ENCODE data around the gene MSH5.

MSH5 gene

GRCh38 chr6:31760790-31761189, 21.0 kb downstream of the MSH5 start:
- DNase-seq (ENCODE audit: low read depth in 2 of 2) = no peak

DNA sequence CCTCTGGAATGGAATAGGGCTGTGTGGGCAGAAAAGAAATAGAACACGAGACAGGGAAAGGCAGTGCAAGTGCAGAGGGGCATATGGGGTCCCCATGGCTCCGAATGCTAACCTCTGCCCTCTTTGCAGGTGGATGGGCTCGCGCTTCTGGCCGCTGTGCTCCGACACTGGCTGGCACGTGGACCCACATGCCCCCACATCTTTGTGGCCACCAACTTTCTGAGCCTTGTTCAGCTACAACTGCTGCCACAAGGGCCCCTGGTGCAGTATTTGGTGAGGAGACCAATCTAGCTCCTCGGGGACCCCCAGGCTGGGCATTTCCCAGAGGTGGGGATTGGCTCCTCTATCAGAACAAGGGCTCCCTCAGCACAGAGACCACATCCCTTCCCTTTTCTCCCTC, 21.5 kb downstream of the MSH5 start:
- no peak for DNase-seq (ENCODE audit: low read depth in 2 of 2)

DNA sequence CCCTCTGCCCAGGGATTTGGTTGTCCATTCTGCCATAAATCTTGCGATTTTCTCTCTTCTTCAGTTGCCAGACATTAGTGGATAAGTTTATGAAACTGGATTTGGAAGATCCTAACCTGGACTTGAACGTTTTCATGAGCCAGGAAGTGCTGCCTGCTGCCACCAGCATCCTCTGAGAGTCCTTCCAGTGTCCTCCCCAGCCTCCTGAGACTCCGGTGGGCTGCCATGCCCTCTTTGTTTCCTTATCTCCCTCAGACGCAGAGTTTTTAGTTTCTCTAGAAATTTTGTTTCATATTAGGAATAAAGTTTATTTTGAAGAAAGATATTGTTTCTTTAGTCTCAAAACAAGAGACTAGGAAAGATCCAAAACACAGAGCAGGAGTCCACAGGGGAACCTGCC, 22.6 kb downstream of the MSH5 start, which contains the start of gene SAPCD1:
Gene SAPCD1 (plus strand): TSS at position 301 of the 400 bp plus-strand sequence. CDS start 399 bp downstream, outside the sequence.
- DNase-seq (ENCODE audit: low read depth in 2 of 2) = no peak

DNA sequence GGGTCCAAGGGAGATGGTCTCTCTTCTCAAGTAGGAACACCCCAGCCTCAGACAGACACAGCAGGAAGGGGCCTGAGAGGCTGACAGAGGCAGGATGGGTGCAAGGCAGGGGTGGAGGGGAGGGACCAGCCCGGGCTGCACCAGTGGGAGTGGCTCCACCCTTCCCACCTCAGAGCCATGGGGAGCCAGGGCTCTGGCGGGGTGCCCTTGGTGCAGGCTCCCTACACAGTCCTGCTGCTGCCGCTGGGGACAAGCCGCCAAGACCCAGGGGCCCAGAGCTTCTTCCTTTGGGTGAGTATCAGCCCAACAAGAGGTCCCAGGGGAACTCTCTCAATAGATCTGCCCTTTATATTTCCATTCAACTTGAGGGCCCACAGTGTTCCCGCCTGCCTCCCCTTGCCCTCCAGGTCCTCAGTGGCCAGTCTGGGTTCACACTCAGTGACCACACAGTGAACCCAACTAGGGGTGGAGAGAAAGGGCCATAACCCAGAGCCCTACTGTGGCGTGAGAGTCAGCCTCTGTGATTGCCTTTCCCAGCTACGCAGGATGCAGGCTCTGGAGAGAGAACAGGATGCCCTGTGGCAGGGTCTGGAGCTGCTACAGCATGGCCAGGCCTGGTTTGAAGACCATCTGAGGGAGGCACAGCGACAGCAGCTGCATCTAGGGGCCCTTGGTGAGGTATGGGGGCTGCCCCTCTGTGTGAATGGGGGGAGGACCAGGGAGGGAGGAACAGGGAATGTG, 23.2 kb downstream of the MSH5 start:
- DNase-seq (ENCODE audit: low read depth in 2 of 2) = no peak

DNA sequence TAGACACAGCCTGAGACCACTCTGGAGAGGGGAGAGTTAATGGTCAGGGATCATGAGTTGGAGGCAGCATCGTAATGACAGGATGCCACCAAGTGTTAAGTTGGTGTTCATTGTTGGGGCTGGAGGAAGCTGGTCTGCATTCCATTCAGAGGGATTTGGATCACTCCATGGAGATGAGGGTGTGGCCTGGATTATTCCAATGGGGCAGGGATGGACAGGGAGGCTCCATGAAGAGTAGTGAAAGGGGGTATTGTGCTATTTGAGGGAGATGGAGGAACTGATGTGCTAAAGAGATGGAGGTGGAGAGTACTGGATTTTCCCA, 23.8 kb downstream of the MSH5 start:
- no peak for DNase-seq (ENCODE audit: low read depth in 2 of 2)

- no peak for DNase-seq (ENCODE audit: low read depth in 2 of 2)
Observed at GRCh38 chr6:31764198-31764597, 24.4 kb downstream of the MSH5 start.

DNA sequence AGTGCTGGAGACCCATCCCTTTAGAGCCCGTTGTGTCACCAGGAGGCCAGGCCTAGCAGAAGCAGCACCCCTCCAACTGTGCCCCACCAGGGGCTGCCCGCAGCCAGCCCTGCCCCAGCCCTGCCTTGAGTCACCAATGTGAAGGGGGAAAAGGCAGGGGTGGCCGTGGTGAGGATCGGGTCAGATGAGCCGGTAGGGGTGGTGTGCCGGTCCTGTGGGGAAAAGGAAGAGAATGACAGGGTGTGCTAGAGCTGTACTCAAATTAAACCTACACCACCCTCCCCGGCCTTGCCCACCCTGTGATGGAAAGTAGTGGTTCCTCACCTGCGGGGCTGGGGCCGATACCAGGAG, 25.7 kb downstream of the MSH5 start:
- no peak for DNase-seq (ENCODE audit: low read depth in 2 of 2)

GRCh38 chr6:31765910-31766794, 26.3 kb downstream of the MSH5 start:
- no peak for DNase-seq (ENCODE audit: low read depth in 2 of 2)

DNA sequence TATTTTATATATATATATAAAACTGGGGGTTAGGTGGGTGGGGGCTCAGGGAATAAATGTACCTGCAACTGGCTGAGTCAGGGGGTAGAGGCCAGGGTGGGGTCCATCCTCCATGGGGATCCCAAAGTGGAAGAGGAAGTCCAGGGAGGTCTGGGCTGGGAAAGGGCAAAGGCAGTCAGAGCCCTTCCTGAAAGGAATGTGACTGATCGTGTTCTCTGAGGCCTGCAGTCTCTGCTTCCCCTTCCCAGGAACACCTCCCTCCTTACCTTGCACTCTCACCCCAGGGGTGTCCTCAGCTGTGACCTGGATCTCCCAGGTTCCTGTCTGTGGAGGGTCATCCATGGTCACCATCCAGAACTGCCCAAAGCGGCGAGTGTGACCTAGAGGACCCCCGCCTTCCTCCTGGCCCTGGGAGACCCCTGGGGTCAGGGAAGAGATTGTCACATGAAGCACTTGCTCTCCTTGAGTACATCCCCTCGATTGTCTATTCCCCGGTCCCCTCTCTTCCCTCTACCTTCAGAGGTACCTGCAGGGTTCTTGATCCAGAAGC, 27.4 kb downstream of the MSH5 start:
- no peak for DNase-seq (ENCODE audit: low read depth in 2 of 2)

GRCh38 chr6:31768363-31769257, 28.8 kb downstream of the MSH5 start:
- no peak for DNase-seq (ENCODE audit: low read depth in 2 of 2)

GRCh38 chr6:31769684-31770371, 30.0 kb downstream of the MSH5 start:
- peak; percentile 53 to 61 for DNase-seq (ENCODE audit: low read depth in 2 of 2)

DNA sequence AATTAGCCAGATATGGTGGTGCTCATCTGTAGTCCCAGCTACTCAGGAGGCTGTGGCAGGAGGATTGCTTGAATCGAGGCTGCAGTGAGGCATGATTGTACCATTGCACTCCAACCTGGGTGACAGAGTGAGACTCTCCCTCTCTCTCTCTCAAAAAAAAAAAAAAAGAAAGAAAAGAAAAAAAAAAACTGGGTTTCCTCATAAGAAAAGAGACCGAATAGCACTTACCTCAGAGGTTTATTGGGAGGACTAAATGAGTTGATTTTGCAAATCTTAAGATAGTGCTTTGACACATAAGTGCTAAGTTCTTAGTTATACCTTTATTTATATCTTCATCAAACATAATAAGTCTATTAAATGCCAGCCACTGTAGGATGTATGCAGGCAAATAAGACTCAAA, 31.1 kb downstream of the MSH5 start:
- DNase-seq (ENCODE audit: low read depth in 2 of 2) = no peak

- peak in 1 of 2 donors; percentile 22 for DNase-seq (ENCODE audit: low read depth in 2 of 2)
Observed at GRCh38 chr6:31771992-31772358, 32.2 kb downstream of the MSH5 start.

- no peak for DNase-seq (ENCODE audit: low read depth in 2 of 2)
Observed at GRCh38 chr6:31775184-31775583, 35.4 kb downstream of the MSH5 start.

GRCh38 chr6:31775633-31776484, 36.1 kb downstream of the MSH5 start:
- DNase-seq (ENCODE audit: low read depth in 2 of 2) = no peak

DNA sequence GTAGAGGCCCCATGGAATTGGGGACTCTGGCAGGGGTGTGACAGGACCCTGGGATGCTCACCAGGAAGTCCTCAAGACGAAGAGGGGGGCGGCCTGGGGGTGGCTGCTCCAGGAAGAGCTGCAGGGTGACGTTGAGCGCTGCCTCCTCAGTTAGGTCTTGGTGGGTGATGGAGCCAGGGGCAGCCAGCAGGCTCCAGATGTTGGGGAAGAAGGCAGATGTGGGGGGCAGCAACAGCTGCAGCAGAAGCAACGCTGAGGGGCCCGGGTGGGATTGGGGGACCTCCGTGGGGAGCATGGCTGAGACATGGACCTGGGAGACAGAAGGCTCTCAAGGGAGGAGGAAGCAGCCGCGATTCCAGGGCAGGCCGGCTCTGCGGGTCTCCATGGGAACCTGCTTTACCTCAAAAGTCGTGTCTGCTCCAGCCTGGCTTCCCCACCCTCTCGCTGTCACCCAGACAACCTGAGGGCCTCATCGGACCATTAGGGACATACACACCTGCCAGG, 36.7 kb downstream of the MSH5 start:
- DNase-seq (ENCODE audit: low read depth in 2 of 2) = no peak

DNA sequence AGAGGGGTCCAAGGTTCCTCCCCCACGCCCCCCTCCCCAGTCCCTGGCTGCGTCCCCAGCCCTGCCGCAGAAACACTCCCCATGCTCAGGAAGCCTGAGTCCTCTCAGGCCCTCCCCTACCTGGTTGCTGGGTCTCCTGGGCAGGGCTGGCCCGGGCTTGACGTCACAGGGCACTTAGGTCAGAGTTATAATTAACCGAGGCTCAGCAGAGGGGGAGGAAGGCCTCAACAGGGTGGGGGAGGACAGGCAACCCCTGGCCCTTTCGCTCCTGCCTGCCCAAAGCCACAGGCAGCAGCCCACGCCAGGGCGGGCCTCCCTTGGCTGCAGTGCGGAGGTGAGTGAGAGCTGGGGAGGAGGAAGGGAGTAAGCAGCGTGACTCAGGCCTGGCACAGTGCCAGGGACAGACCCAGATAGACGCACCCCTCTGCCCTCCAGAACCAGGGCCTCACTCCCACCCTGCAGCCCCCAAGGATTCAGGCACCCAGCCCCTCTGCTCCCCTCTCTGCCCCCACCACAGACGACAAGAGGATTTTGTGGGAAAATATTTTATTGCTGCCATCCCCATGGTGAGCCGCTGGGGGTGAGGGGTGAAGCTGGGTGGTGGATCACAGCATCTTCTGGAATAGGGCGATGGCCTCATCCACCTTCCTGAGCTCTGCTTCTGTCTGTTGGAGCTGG, 37.3 kb downstream of the MSH5 start, which contains the start of gene VWA7:
Gene VWA7 (minus strand): TSS at position 340 of the 678 bp plus-strand sequence. CDS start 549 bp downstream, outside the sequence.
- peak; percentile 68 to 75 for DNase-seq (ENCODE audit: low read depth in 2 of 2)

DNA sequence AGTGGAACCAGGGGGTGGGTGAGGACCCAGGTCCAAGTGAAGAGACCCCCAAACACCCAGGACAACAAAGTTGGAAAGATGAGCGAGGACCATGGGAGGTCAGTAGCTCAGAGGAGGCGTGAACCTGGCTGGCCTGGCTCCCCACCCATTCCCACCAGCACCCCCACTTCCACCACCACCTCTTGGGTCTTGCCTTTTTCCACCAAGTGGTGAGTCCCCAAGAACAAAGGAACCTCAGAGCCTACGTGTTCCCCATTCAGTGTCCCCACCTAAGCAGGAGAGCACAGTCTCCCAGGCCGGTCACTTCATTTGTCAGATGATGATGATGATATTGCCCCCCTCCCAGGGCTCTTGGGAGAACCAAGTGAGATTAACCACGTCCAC, 37.9 kb downstream of the MSH5 start:
- DNase-seq (ENCODE audit: low read depth in 2 of 2) = no peak

- DNase-seq (ENCODE audit: low read depth in 2 of 2) = no peak
Observed at GRCh38 chr6:31778193-31778592, 38.4 kb downstream of the MSH5 start.

All from activated CD8-positive, alpha-beta memory T cell treated with anti-CD3 and anti-CD28 coated beads for 4 hours (primary cell).